Parathyroid adenoma (tissue), 2 donors: Measurements from ENCODE around the gene RHO.

Experiments
- H2AFZ ChIP-seq: fragments of 300-600 bp; sonication (generic); one replicate; pipeline ENCODE4 v1.7.0; 2017; ENCODE audit warnings: antibody characterized with exemption, mild to moderate bottlenecking
- H3K27ac ChIP-seq: fragments of 300-600 bp; sonication (generic); one replicate; pipeline ENCODE4 v1.7.0; 2017
- H3K27me3 ChIP-seq: fragments of 300-600 bp; sonication (generic); one replicate; pipeline ENCODE4 v1.7.0; 2017; ENCODE audit warnings: low read length; ENCODE audit not compliant: control insufficient read depth, insufficient read depth
- H3K36me3 ChIP-seq: fragments of 300-600 bp; sonication (generic); one replicate; pipeline ENCODE4 v1.7.0; 2017; ENCODE audit warnings: low read length; ENCODE audit not compliant: control insufficient read depth, insufficient read depth
- H3K4me1 ChIP-seq: fragments of 300-600 bp; sonication (generic); one replicate; pipeline ENCODE4 v1.7.0; 2017; ENCODE audit warnings: control low read depth
- H3K4me2 ChIP-seq: fragments of 300-600 bp; sonication (generic); one replicate; pipeline ENCODE4 v1.7.0; 2017; ENCODE audit warnings: low read length
- H3K4me3 ChIP-seq: fragments of 300-600 bp; sonication (generic); one replicate; pipeline ENCODE4 v1.7.0; 2017; ENCODE audit warnings: low read depth, low read length
- H3K79me2 ChIP-seq: fragments of 300-600 bp; sonication (generic); one replicate; pipeline ENCODE4 v1.7.0; 2017; ENCODE audit warnings: control low read depth
- H3K9ac ChIP-seq: fragments of 300-600 bp; sonication (generic); one replicate; pipeline ENCODE4 v1.7.0; 2017; ENCODE audit warnings: mild to moderate bottlenecking
- H3K9me3 ChIP-seq: fragments of 300-600 bp; sonication (generic); one replicate; pipeline ENCODE4 v1.7.0; 2017; ENCODE audit warnings: low read length; ENCODE audit not compliant: control insufficient read depth
- CTCF ChIP-seq: fragments of 300-600 bp; sonication (generic); IDR thresholded peaks from one replicate; pipeline ENCODE4 v1.7.0; 2017; ENCODE audit warnings: antibody characterized with exemption, mild to moderate bottlenecking
- donor health status: primary hyperparathyroidism.

The RHO gene

GRCh38 chr3:129519896-129520715, 8.3 kb upstream of the RHO start:
- Histone ChIP-seq H3K4me2 (no peak overlapping the region), H3K79me2 (no peaks in the 10 kb centered on the region), H3K9ac (no peak overlapping the region), H2AFZ (no peak overlapping the region), H3K36me3 (no peaks in the 10 kb centered on the region), H3K27ac (no peak overlapping the region), H3K4me1 (no peaks in the 10 kb centered on the region), H3K9me3 (no peaks in the 10 kb centered on the region), H3K4me3 (no peak overlapping the region), H3K27me3 (no peaks in the 10 kb centered on the region)
- no peak for TF ChIP-seq CTCF

GRCh38 chr3:129520960-129521359, 7.5 kb upstream of the RHO start:
- Histone ChIP-seq H2AFZ (no peak overlapping the region), H3K4me1 (no peaks in the 10 kb centered on the region), H3K4me3 (no peak overlapping the region), H3K27me3 (no peaks in the 10 kb centered on the region), H3K4me2 (no peak overlapping the region), H3K79me2 (no peaks in the 10 kb centered on the region), H3K27ac (no peak overlapping the region), H3K9me3 (no peaks in the 10 kb centered on the region), H3K9ac (no peak overlapping the region), H3K36me3 (no peaks in the 10 kb centered on the region)
- no peak for TF ChIP-seq CTCF

- Histone ChIP-seq H3K36me3 (no peaks in the 10 kb centered on the region), H3K79me2 (no peaks in the 10 kb centered on the region), H3K27me3 (no peaks in the 10 kb centered on the region), H3K27ac (no peak overlapping the region), H2AFZ (no peak overlapping the region), H3K4me1 (no peaks in the 10 kb centered on the region), H3K4me3 (no peak overlapping the region), H3K9me3 (no peaks in the 10 kb centered on the region), H3K9ac (no peak overlapping the region), H3K4me2 (no peak overlapping the region)
- no peak for TF ChIP-seq CTCF
These were observed 6.8 kb upstream of the RHO start for GRCh38 chr3:129521611-129522010.

GRCh38 chr3:129522953-129523352, 5.5 kb upstream of the RHO start:
- Histone ChIP-seq H3K4me1 (no peaks in the 10 kb centered on the region), H3K9ac (no peak overlapping the region), H3K4me3 (no peak overlapping the region), H3K9me3 (no peaks in the 10 kb centered on the region), H3K79me2 (no peaks in the 10 kb centered on the region), H3K36me3 (no peaks in the 10 kb centered on the region), H2AFZ (no peak overlapping the region), H3K4me2 (no peak overlapping the region), H3K27me3 (no peaks in the 10 kb centered on the region), H3K27ac (no peak overlapping the region)
- no peak for TF ChIP-seq CTCF

- Histone ChIP-seq H2AFZ (no peak overlapping the region), H3K27me3 (no peaks in the 10 kb centered on the region), H3K36me3 (no peaks in the 10 kb centered on the region), H3K9ac (no peak overlapping the region), H3K4me3 (no peak overlapping the region), H3K4me1 (no peaks in the 10 kb centered on the region), H3K27ac (no peak overlapping the region), H3K79me2 (no peaks in the 10 kb centered on the region), H3K4me2 (no peak overlapping the region), H3K9me3 (no peaks in the 10 kb centered on the region)
- TF ChIP-seq CTCF = no peak
These were observed 4.4 kb upstream of the RHO start for GRCh38 chr3:129524081-129524480.
